ENCODE data around the gene SLC37A4. TPM values are rescaled to one million over a fixed set of nuclear protein-coding genes. Genes with fewer than 3 reads are reported as not detected.

SLC37A4 gene
- total RNA-seq (2014; rRNA removed; shearing (Covaris generic)) (11.1 and 13.7 TPM in 2 replicates), polyA plus RNA-seq (2016; fragmentation: Nextera tagmentation; extraction: Ambion mirVana) (7.8 and 7.9 TPM in 2 replicates)

DNA sequence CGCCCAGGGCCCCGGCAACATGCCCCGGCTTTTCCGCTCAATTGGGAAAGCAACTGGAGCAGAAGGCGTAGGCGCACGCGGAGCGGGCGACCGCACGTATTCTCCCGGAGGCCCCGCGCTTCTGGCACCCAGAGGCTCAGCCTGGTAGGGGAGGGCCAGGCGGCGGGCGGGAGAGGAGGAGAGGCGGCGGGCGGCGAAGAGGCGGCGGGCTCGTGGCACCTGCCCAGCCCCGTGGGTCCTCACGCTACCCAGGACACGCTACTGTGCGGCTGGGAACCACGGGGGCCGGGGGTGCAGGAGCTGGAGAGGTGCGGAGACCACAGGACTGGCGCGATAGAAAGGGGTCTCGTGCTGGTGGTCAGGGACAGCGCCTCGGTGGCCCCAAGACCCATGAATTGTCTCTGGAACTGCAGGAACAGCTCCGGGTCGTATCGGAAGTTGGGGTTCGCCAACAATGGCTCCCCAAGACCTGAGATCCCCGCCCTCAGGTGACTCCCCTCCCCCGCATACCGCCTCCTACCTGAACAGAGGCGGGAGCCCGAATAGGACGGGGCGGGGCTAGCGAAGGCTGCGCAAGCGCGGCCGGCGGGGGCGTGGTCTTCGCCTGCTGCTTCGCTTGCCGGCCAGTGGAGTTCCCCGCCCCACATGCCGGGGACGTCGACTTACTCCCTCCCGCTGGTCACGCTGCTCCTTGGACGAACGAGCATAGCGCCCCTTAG lies at the start of gene SLC37A4:
Gene SLC37A4 (minus strand): TSS at position 549 of the 719 bp plus-strand sequence.
- Histone ChIP-seq H3K9ac (peak within 1 kb of the TSS; percentile 76), H3F3A (ENCODE audit: insufficient read depth) (no peaks in the 10 kb centered on the region), H3K79me2 (ENCODE audit: insufficient read depth) (no peaks in the 10 kb centered on the region), H3K4me1 (ENCODE audit: insufficient read depth) (peaks cover 6% of the 10 kb centered on the region; the same call in 1 of the 2 replicates), H3K9me3 (ENCODE audit: low read depth) (no peaks in the 10 kb centered on the region), H4K20me1 (ENCODE audit: insufficient read depth) (no peaks in the 10 kb centered on the region), H3K4me3 (peak within 1 kb of the TSS; percentile 90), H3K36me3 (ENCODE audit: low read depth) (no peaks in the 10 kb centered on the region), H3K9me2 (ENCODE audit: insufficient read depth) (no peaks in the 10 kb centered on the region), H2AFZ (peak within 1 kb of the TSS; percentile 98), H3K27ac (no peak within 1 kb of the TSS), H3K4me2 (ENCODE audit: unreplicated experiment) (peak within 1 kb of the TSS; percentile 94), H3K27me3 (replicated peaks; ENCODE audit: insufficient read depth) (no peaks in the 10 kb centered on the region)
- peak; percentile 100 for DNase-seq
- 1 to 2% methylated on average over 31 to 65 of the region's 67 CpGs for WGBS, 2 experiments (ENCODE audit: low coverage in 1 of 2, low lambda C conversion rate in 2 of 2, missing lambda C conversion rate in 2 of 2)
- TF ChIP-seq EZH2 (IDR thresholded peaks at IDR 0.05; ENCODE audit: insufficient read depth, poor library complexity, severe bottlenecking) (no peak), EZH2phosphoT487 (IDR thresholded peaks at IDR 0.05; ENCODE audit: insufficient read depth, low read depth) (no peak)
- in situ Hi-C loops (cut with MboI) = no loop called here

DNA sequence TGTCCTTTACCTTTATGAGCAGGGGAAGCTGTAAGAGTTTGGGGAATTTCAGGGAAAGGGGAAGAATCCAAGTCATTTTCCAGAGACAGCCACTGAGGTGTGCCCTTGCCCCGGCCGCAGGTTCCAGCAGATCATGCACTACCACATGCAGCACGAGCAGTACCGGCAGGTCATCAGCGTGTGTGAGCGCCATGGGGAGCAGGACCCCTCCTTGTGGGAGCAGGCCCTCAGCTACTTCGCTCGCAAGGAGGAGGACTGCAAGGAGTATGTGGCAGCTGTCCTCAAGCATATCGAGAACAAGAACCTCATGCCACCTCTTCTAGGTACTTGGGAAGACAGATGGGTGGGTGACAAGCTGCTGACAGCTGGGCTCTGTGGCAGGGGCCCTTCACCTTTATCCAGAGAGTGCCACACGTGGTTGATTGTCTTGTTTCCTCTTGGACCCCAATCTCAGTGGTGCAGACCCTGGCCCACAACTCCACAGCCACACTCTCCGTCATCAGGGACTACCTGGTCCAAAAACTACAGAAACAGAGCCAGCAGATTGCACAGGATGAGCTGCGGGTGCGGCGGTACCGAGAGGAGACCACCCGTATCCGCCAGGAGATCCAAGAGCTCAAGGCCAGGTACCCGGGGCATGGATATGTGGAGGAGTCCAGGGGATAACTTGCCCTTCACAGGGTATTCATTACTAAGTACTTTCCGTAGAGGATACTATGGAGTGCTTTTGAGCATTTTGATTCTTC lies 48.2 kb upstream of the SLC37A4 start:
- no peaks in the 10 kb centered on the region for H3K4me1 ChIP-seq (ENCODE audit: insufficient read depth)
- no peaks in the 10 kb centered on the region for H3F3A ChIP-seq (ENCODE audit: insufficient read depth)
- in situ Hi-C loops (cut with MboI) = no loop called here
- H3K9me3 ChIP-seq (ENCODE audit: low read depth) = no peaks in the 10 kb centered on the region
- no peaks in the 10 kb centered on the region for H4K20me1 ChIP-seq (ENCODE audit: insufficient read depth)
- H3K79me2 ChIP-seq (ENCODE audit: insufficient read depth) = no peaks in the 10 kb centered on the region
- H3K4me2 ChIP-seq (ENCODE audit: unreplicated experiment) = no peak overlapping the region
- no peak for TF ChIP-seq EZH2 (IDR thresholded peaks at IDR 0.05; ENCODE audit: insufficient read depth, poor library complexity, severe bottlenecking)
- no peak for TF ChIP-seq EZH2phosphoT487 (IDR thresholded peaks at IDR 0.05; ENCODE audit: insufficient read depth, low read depth)
- H3K9me2 ChIP-seq (ENCODE audit: insufficient read depth) = no peaks in the 10 kb centered on the region
- no peak overlapping the region for H3K9ac ChIP-seq
- no peaks in the 10 kb centered on the region for H3K27me3 ChIP-seq (replicated peaks; ENCODE audit: insufficient read depth)
- peaks cover 13% of the 10 kb centered on the region for H3K36me3 ChIP-seq (ENCODE audit: low read depth)
- H2AFZ ChIP-seq = no peak overlapping the region
- no peak overlapping the region for H3K27ac ChIP-seq
- H3K4me3 ChIP-seq = no peak overlapping the region
- no peak for DNase-seq
- WGBS, 2 experiments (ENCODE audit: low coverage in 1 of 2, low lambda C conversion rate in 2 of 2, missing lambda C conversion rate in 2 of 2) = 80 to 83% methylated on average over 19 of the region's 19 CpGs

DNA sequence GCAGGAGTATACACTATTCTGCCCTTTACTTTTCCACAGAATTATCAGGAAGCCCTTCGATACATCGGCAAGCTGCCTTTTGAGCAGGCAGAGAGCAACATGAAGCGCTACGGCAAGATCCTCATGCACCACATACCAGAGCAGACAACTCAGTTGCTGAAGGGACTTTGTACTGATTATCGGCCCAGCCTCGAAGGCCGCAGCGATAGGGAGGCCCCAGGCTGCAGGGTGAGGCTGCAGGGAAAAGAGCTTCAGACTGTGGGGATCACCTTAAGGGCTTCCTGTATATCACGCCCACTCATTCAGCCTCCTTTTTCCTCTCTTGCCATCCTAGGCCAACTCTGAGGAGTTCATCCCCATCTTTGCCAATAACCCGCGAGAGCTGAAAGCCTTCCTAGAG lies 47.2 kb upstream of the SLC37A4 start:
- in situ Hi-C loops (cut with MboI) = no loop called here

DNA sequence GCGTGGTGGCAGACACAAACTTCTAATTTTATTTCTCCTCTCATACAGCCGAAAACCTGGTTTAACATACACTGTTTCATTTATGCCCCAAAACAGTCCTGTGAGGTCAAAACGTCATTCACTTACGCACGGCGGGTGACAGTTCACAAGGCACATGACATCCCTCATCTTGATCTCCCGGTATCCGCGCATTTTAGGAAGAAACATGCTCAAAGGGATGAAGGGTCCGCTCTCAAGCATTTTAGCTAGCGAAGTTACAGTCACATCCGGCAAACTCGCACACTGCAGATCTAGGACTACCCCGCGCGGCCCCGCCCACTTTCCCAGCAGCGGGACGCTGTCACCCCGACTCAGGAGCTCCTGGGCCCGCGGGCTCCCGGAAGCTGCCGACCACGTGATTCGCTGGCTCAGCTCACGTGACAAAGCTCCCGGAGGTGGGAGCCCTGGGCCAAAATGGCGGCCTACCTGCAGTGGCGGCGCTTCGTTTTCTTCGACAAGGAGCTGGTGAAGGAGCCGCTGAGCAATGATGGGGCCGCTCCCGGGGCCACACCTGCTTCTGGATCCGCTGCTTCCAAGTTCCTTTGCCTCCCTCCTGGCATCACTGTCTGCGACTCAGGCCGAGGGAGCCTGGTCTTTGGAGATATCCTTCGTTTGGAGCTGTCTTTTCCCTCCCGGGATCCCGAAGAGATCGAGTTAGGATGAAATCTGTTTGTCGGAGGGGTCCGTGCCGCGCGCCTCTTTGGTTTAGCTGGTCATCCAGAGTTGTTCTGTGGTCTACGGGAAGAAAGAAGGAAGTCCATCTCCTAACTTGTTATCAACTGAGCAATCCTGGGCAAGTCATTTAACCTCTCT lies 36.9 kb upstream of the SLC37A4 start, which contains the start of gene VPS11:
Gene VPS11 (plus strand): TSS at position 448 of the 852 bp plus-strand sequence. CDS start 6 bp downstream, at position 454.
- 0 out of 2 replicates have a peak, but pooled peaks cover 5% of the 10 kb centered on the region for H3K36me3 ChIP-seq (ENCODE audit: low read depth)
- peak within 1 kb of the TSS; percentile 89 for H3K27ac ChIP-seq
- H3K4me2 ChIP-seq (ENCODE audit: unreplicated experiment) = peak within 1 kb of the TSS; percentile 92
- WGBS, 2 experiments (ENCODE audit: low coverage in 1 of 2, low lambda C conversion rate in 2 of 2, missing lambda C conversion rate in 2 of 2) = 0 to 1% methylated on average over 46 to 49 of the region's 49 CpGs
- no peaks in the 10 kb centered on the region for H4K20me1 ChIP-seq (ENCODE audit: insufficient read depth)
- in situ Hi-C loops (cut with MboI) = no loop called here
- H3K27me3 ChIP-seq (replicated peaks; ENCODE audit: insufficient read depth) = no peaks in the 10 kb centered on the region
- H3F3A ChIP-seq (ENCODE audit: insufficient read depth) = peaks cover 15% of the 10 kb centered on the region
- TF ChIP-seq EZH2phosphoT487 (IDR thresholded peaks at IDR 0.05; ENCODE audit: insufficient read depth, low read depth) (no peak), EZH2 (IDR thresholded peaks at IDR 0.05; ENCODE audit: insufficient read depth, poor library complexity, severe bottlenecking) (no peak)
- no peaks in the 10 kb centered on the region for H3K9me2 ChIP-seq (ENCODE audit: insufficient read depth)
- peak within 1 kb of the TSS; percentile 90 for H3K9ac ChIP-seq
- DNase-seq = peak; percentile 99
- H3K4me3 ChIP-seq = peak within 1 kb of the TSS; percentile 86
- no peaks in the 10 kb centered on the region for H3K9me3 ChIP-seq (ENCODE audit: low read depth)
- peaks cover 69% of the 10 kb centered on the region for H3K79me2 ChIP-seq (ENCODE audit: insufficient read depth)
- peaks cover 13% of the 10 kb centered on the region for H3K4me1 ChIP-seq (ENCODE audit: insufficient read depth)
- H2AFZ ChIP-seq = peak within 1 kb of the TSS; percentile 97

More for the DNA sequence above, 47.2 kb upstream of the SLC37A4 start:
- no peak overlapping the region for H3K9ac ChIP-seq
- H2AFZ ChIP-seq = no peak overlapping the region
- no peaks in the 10 kb centered on the region for H3K79me2 ChIP-seq (ENCODE audit: insufficient read depth)
- H3K9me3 ChIP-seq (ENCODE audit: low read depth) = no peaks in the 10 kb centered on the region
- no peak for DNase-seq
- no peak overlapping the region for H3K27ac ChIP-seq
- 91 to 95% methylated on average over 11 of the region's 11 CpGs for WGBS, 2 experiments (ENCODE audit: low coverage in 1 of 2, low lambda C conversion rate in 2 of 2, missing lambda C conversion rate in 2 of 2)
- TF ChIP-seq EZH2phosphoT487 (IDR thresholded peaks at IDR 0.05; ENCODE audit: insufficient read depth, low read depth) (no peak), EZH2 (IDR thresholded peaks at IDR 0.05; ENCODE audit: insufficient read depth, poor library complexity, severe bottlenecking) (no peak)
- no peaks in the 10 kb centered on the region for H3K9me2 ChIP-seq (ENCODE audit: insufficient read depth)
- H3K27me3 ChIP-seq (replicated peaks; ENCODE audit: insufficient read depth) = no peaks in the 10 kb centered on the region
- H3K36me3 ChIP-seq (ENCODE audit: low read depth) = peaks cover 23% of the 10 kb centered on the region
- H3F3A ChIP-seq (ENCODE audit: insufficient read depth) = no peaks in the 10 kb centered on the region
- H4K20me1 ChIP-seq (ENCODE audit: insufficient read depth) = no peaks in the 10 kb centered on the region
- H3K4me2 ChIP-seq (ENCODE audit: unreplicated experiment) = no peak overlapping the region
- no peaks in the 10 kb centered on the region for H3K4me1 ChIP-seq (ENCODE audit: insufficient read depth)
- H3K4me3 ChIP-seq = no peak overlapping the region

All from GM23248 (cell line).